HEK293 (cell line): ENCODE data around the gene LCN6.

Source experiments
- CTCF ChIA-PET: fragments of 350-600 bp; formaldehyde crosslinking; extraction: SDS; loops from one replicate; lab custom pipeline; 2021; ENCODE audit warnings: antibody characterized with exemption; lab: Yijun Ruan, JAX
- POLR2A ChIA-PET: fragments of 300-600 bp; formaldehyde crosslinking; extraction: SDS; loops from one replicate; lab custom pipeline; 2020; ENCODE audit warnings: antibody characterized with exemption, inconsistent platforms; lab: Yijun Ruan, JAX
- H3K27ac ChIP-seq: fragments of 200-500 bp; sonication (Bioruptor generic); 2 replicates; pipeline ENCODE4 v1.5.1; 2014; ENCODE audit warnings: low read depth, low read length, control low read depth, inconsistent platforms; ENCODE audit errors: extremely low read depth
- H3K36me3 ChIP-seq, 2 experiments: fragments of 200-500 bp in 1 of 2; sonication (Bioruptor generic) in 1 of 2; 1 replicate in 1 of 2; 2 replicates in 1 of 2; pipeline ENCODE4 v1.5.1; 2014 to 2017; ENCODE audit warnings: inconsistent platforms in 2 of 2, low read length in 2 of 2; ENCODE audit not compliant: control insufficient read depth in 2 of 2, insufficient read depth in 1 of 2
- H3K4me1 ChIP-seq: fragments of 200-500 bp; sonication (Bioruptor generic); 2 replicates; pipeline ENCODE4 v1.5.1; 2014; ENCODE audit warnings: mild to moderate bottlenecking, low read length, inconsistent platforms; ENCODE audit not compliant: control insufficient read depth, insufficient read depth
- H3K4me3 ChIP-seq: 2 replicates; pipeline ENCODE4 v1.5.1; 2011; ENCODE audit warnings: low read depth, mild to moderate bottlenecking, control low read depth, low read length, moderate library complexity
- H3K9me3 ChIP-seq: fragments of 200-500 bp; sonication (Bioruptor generic); 2 replicates; pipeline ENCODE4 v1.5.1; 2014; ENCODE audit warnings: low read depth, low read length, inconsistent platforms; ENCODE audit not compliant: control insufficient read depth, insufficient read depth
- HIC1 ChIP-seq: fragments of 450-650 bp; formaldehyde crosslinking; IDR thresholded peaks from 2 replicates; pipeline ENCODE4 v1.5.1; 2016; ENCODE audit warnings: missing biosample characterization, missing genetic modification characterization
- KLF16 ChIP-seq: fragments of 450-650 bp; formaldehyde crosslinking; IDR thresholded peaks from 2 replicates; pipeline ENCODE4 v1.5.1; 2017; ENCODE audit warnings: missing biosample characterization, missing genetic modification characterization
- PRDM4 ChIP-seq: fragments of 450-650 bp; formaldehyde crosslinking; IDR thresholded peaks from 2 replicates; pipeline ENCODE4 v1.5.1; 2017; ENCODE audit warnings: missing biosample characterization, missing genetic modification characterization
- SETDB1 ChIP-seq: IDR thresholded peaks from one replicate; pipeline ENCODE4 v1.6.1; 2017; ENCODE audit warnings: mild to moderate bottlenecking, low read length, moderate library complexity, mixed read lengths; ENCODE audit not compliant: insufficient read length
- TRIM28 ChIP-seq: IDR thresholded peaks from 2 replicates; pipeline ENCODE4 v1.6.1; 2011; ENCODE audit warnings: low read length, control low read depth, borderline replicate concordance
- YY1 ChIP-seq: fragments of 450-650 bp; formaldehyde crosslinking; IDR thresholded peaks from 2 replicates; pipeline ENCODE4 v1.5.1; 2018; ENCODE audit warnings: missing biosample characterization, missing genetic modification characterization
- ZBTB17 ChIP-seq: fragments of 450-650 bp; formaldehyde crosslinking; IDR thresholded peaks from 2 replicates; pipeline ENCODE4 v1.5.1; 2016; ENCODE audit warnings: missing biosample characterization, missing genetic modification characterization
- ZBTB48 ChIP-seq: fragments of 450-650 bp; formaldehyde crosslinking; IDR thresholded peaks from 2 replicates; pipeline ENCODE4 v1.5.1; 2016; ENCODE audit warnings: missing biosample characterization, missing genetic modification characterization
- ZFP3 ChIP-seq: fragments of 450-650 bp; formaldehyde crosslinking; IDR thresholded peaks from 2 replicates; pipeline ENCODE4 v1.5.1; 2016; ENCODE audit warnings: low read depth, missing biosample characterization, missing genetic modification characterization
- ZNF112 ChIP-seq: fragments of 450-650 bp; formaldehyde crosslinking; IDR thresholded peaks from 2 replicates; pipeline ENCODE4 v1.5.0; 2017; ENCODE audit warnings: missing biosample characterization, missing genetic modification characterization
- ZNF223 ChIP-seq: fragments of 450-650 bp; formaldehyde crosslinking; IDR thresholded peaks from 2 replicates; pipeline ENCODE4 v1.5.1; 2016; ENCODE audit warnings: missing biosample characterization, missing genetic modification characterization
- ZNF280D ChIP-seq: fragments of 450-650 bp; formaldehyde crosslinking; IDR thresholded peaks from 2 replicates; pipeline ENCODE4 v1.5.1; 2016; ENCODE audit warnings: missing biosample characterization, missing genetic modification characterization
- ZNF37A ChIP-seq: fragments of 450-650 bp; IDR thresholded peaks from 2 replicates; pipeline ENCODE4 v1.5.1; 2018; ENCODE audit warnings: missing biosample characterization, missing genetic modification characterization
- ZNF394 ChIP-seq: fragments of 450-650 bp; formaldehyde crosslinking; IDR thresholded peaks from 2 replicates; pipeline ENCODE4 v1.5.1; 2016; ENCODE audit warnings: missing biosample characterization, missing genetic modification characterization, mild to moderate bottlenecking, moderate library complexity, borderline replicate concordance
- ZNF416 ChIP-seq: fragments of 450-650 bp; formaldehyde crosslinking; IDR thresholded peaks from 2 replicates; pipeline ENCODE4 v1.5.1; 2016; ENCODE audit warnings: missing biosample characterization, missing genetic modification characterization
- ZNF518A ChIP-seq: fragments of 450-650 bp; formaldehyde crosslinking; conservative IDR thresholded peaks from 2 replicates; pipeline ENCODE4 v1.5.1; 2016; ENCODE audit warnings: low read depth, missing biosample characterization, missing genetic modification characterization
- ZNF629 ChIP-seq: fragments of 450-650 bp; formaldehyde crosslinking; IDR thresholded peaks from 2 replicates; pipeline ENCODE4 v1.5.1; 2017; ENCODE audit warnings: missing biosample characterization, missing genetic modification characterization
- ZNF664 ChIP-seq: fragments of 450-650 bp; formaldehyde crosslinking; IDR thresholded peaks from 2 replicates; pipeline ENCODE4 v1.5.1; 2016; ENCODE audit warnings: missing biosample characterization, missing genetic modification characterization

The LCN6 gene

GRCh38 chr9:136774416-136775045, 26.2 kb upstream of the LCN6 start (continued):
- TF ChIP-seq ZFP3 (tag by site-specific recombination) (no peak), KLF16 (tag by site-specific recombination) (no peak), ZNF629 (tag by site-specific recombination) (no peak)
- TF ChIP-seq, all 188 proteins: peak for 0

- no peaks in the 10 kb centered on the region for H3K36me3 ChIP-seq
Measured at GRCh38 chr9:136773386-136774044, 25.2 kb upstream of the LCN6 start.

More at GRCh38 chr9:136773386-136774044, 25.2 kb upstream of the LCN6 start:
- TF ChIP-seq ZBTB17 (peak; percentile 69), PRDM4 (tag by site-specific recombination) (peak; percentile 77), ZNF280D (tag by site-specific recombination) (peak; percentile 78; the same call in 1 of the 2 replicates), SETDB1 (peak; percentile 87), TRIM28 (peak; percentile 13; the same call in 1 of the 2 replicates), HIC1 (no peak), YY1 (tag by site-specific recombination) (0 out of 2 replicates have a peak, but pooled peaks have one; percentile 18), ZBTB48 (no peak), ZNF394 (peak; percentile 56; the same call in 1 of the 2 replicates), ZNF37A (tag by site-specific recombination) (no peak), ZNF518A (tag by site-specific recombination) (0 out of 2 replicates have a peak, but pooled peaks have one; percentile 28), ZNF664 (tag by site-specific recombination) (no peak), ZNF112 (tag by site-specific recombination) (no peak), ZNF223 (tag by site-specific recombination) (no peak), ZNF416 (tag by site-specific recombination) (no peak)
- Histone ChIP-seq H3K9me3 (no peaks in the 10 kb centered on the region), H3K4me3 (no peak overlapping the region), H3K4me1 (no peaks in the 10 kb centered on the region), H3K27ac (no peak overlapping the region)
- ChIA-PET POLR2A (no interaction called here), CTCF (interaction anchor here (0.9 to 2.1 kb wide), 3 partner anchors 14 to 264 kb away, joined by 3 to 9 read pairs (median 3); no protein-coding TSS in a partner anchor)
